ENCODE results near the gene EID2. TPM values are rescaled to one million over a fixed set of nuclear protein-coding genes. Genes with fewer than 3 reads are reported as not detected.

The EID2 gene
- total and polyA plus RNA-seq, 12 donors = 13.9 to 32.9 (median 25.9) TPM

DNA sequence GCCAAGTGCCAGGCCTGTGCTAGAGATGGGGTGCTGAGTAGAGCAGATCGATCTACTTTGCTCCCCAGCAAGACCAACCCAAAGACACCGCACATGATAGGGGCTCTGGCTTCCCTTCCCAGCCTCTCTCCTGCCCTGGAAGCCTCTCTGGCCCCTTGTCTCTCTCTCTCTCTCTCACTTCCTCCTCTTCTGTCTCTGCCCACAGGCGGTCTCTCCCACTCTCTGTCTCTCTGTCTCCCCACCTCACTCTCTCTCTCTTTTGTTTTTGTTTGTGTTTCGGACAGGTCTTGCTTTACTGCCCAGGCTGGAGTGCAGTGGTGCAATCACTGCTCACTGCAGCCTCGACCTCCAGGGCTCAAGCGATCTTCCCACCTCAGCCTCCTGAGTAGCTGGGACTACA lies 23.7 kb downstream of the EID2 start:
- H3K4me3 ChIP-seq = no peak overlapping the region
- H3K27ac ChIP-seq = no peak overlapping the region
- peaks cover 37% of the 10 kb centered on the region for H3K27me3 ChIP-seq
- 51 to 55% (median 53%) methylated on average over 6 of the region's 6 CpGs for WGBS, 4 donors
- no peak for TF ChIP-seq POLR2A (IDR thresholded peaks at IDR 0.05)
- TF ChIP-seq, protein P1, sequence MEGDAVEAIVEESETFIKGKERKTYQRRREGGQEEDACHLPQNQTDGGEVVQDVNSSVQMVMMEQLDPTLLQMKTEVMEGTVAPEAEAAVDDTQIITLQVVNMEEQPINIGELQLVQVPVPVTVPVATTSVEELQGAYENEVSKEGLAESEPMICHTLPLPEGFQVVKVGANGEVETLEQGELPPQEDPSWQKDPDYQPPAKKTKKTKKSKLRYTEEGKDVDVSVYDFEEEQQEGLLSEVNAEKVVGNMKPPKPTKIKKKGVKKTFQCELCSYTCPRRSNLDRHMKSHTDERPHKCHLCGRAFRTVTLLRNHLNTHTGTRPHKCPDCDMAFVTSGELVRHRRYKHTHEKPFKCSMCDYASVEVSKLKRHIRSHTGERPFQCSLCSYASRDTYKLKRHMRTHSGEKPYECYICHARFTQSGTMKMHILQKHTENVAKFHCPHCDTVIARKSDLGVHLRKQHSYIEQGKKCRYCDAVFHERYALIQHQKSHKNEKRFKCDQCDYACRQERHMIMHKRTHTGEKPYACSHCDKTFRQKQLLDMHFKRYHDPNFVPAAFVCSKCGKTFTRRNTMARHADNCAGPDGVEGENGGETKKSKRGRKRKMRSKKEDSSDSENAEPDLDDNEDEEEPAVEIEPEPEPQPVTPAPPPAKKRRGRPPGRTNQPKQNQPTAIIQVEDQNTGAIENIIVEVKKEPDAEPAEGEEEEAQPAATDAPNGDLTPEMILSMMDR (IDR thresholded peaks at IDR 0.05) = no peak
- DNase-seq = no peak
- intact Hi-C loops (cut with DNase I) = no loop called here
- no peaks in the 10 kb centered on the region for H3K9me3 ChIP-seq (replicated peaks in 1 of 3)
- H3K4me1 ChIP-seq (replicated peaks in 1 of 2) = peaks cover 4 to 12% of the 10 kb centered on the region in 2 donors
- H3K36me3 ChIP-seq (replicated peaks in 1 of 2) = no peaks in the 10 kb centered on the region

DNA sequence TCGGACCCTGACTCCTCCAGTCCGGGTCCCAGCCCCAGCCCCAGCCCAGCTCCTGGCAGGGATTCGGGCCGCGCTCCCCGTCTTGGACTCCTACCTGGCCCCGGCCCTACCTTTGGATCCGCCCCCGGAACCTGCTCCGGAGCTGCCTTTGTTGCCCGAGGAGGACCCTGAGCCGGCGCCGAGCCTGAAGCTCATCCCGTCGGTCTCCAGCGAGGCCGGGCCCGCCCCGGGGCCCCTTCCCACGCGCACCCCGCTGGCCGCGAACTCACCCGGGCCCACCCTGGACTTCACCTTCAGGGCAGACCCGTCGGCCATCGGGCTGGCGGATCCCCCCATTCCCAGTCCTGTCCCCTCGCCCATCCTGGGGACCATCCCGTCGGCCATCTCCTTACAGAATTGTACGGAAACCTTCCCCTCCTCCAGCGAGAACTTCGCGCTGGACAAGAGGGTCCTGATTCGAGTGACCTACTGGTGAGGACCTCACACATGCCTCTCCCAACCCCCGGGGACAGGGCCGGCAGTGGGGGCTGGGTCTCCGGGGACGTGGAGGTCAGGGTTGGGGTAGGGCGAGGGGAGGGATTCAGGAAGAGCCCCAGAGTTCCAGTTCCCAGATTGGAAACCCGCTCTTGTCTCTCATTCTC lies 24.3 kb downstream of the EID2 start:
- Histone ChIP-seq H3K36me3 (replicated peaks in 1 of 2) (no peaks in the 10 kb centered on the region), H3K4me1 (replicated peaks in 1 of 2) (peaks cover 4 to 12% of the 10 kb centered on the region in 2 donors), H3K27me3 (peaks cover 41% of the 10 kb centered on the region), H3K9me3 (replicated peaks in 1 of 3) (no peaks in the 10 kb centered on the region), H3K27ac (no peak overlapping the region), H3K4me3 (peak overlapping the region in 1 of 4 donors; percentile 55)
- intact Hi-C loops (cut with DNase I) = no loop called here
- TF ChIP-seq, protein P1 (IDR thresholded peaks at IDR 0.05) = no peak
- TF ChIP-seq POLR2A (IDR thresholded peaks at IDR 0.05) = no peak
- no peak for DNase-seq
- WGBS, 4 donors = 4 to 13% (median 5%) methylated on average over 3 to 44 of the region's 44 CpGs

DNA sequence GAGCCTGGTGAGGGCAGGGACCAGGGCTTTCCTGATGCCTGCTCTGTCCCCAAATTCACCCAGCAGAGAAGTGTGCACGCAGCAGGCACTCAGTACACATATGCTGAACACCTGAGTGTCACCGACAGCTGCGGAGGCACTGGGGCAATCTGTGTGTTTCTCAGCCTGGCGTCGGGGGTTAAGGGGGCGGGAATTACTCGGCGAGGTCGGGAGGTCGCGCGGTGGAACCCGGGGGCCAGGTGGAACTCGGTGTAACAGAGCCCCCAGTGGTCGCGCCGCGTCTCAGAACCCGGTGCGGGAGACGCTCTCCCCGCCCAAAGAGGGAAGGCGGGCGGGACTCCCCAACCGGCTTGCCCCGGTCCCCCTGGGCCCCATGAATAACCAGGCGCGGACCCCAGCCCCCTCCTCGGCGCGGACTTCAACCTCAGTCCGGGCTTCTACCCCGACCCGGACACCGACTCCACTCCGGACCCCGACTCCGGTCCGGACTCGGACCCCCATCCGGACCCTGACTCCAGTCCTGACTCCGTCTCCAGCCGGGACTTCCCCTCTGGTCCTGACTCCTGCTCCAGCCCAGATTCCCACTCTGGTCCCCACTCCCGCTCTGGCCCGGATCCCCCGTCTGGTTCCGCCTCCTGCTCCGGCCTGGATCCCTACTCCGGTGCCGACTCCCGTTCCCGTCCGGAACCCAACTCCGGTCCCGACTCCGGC lies 25.0 kb downstream of the EID2 start, which contains the start of gene SELENOV:
Gene SELENOV (plus strand): TSS at position 300 of the 711 bp plus-strand sequence. CDS start 74 bp downstream, at position 374.
- no peak for TF ChIP-seq POLR2A (IDR thresholded peaks at IDR 0.05)
- TF ChIP-seq, protein P1 (IDR thresholded peaks at IDR 0.05) = no peak
- Histone ChIP-seq H3K4me3 (peak within 1 kb of the TSS in 1 of 4 donors; percentile 55), H3K4me1 (replicated peaks in 1 of 2) (peaks cover 4 to 12% of the 10 kb centered on the region in 2 donors), H3K9me3 (replicated peaks in 1 of 3) (no peaks in the 10 kb centered on the region), H3K27me3 (peaks cover 41% of the 10 kb centered on the region), H3K27ac (no peak within 1 kb of the TSS), H3K36me3 (replicated peaks in 1 of 2) (no peaks in the 10 kb centered on the region)
- intact Hi-C loops (cut with DNase I) = no loop called here
- WGBS, 4 donors = 1 to 2% (median 2%) methylated on average over 8 to 56 of the region's 56 CpGs
- DNase-seq = no peak

DNA sequence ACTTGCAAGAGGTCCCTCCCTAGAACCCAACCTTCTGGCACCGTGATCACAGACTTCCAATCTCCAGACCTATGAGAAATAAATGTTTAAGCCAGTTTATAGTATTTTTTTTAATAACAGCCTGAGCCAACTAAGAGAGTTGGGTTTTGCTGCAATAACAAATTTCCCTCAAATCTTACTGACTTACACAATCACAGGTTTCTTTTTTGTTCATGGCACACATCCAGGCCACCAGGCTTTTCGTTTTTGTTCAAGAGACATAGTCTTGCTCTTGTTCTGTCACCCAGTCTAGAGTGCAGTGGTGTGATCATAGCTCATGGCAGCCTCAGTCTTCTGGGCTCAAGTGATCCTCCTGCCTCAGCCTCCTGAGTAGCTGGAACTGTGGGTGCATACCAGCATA lies 27.0 kb downstream of the EID2 start:
- H3K4me3 ChIP-seq = no peak overlapping the region
- peaks cover 4 to 12% of the 10 kb centered on the region in 2 donors for H3K4me1 ChIP-seq (replicated peaks in 1 of 2)
- H3K9me3 ChIP-seq (replicated peaks in 1 of 3) = no peaks in the 10 kb centered on the region
- DNase-seq = no peak
- no peak overlapping the region for H3K27ac ChIP-seq
- no peak for TF ChIP-seq POLR2A (IDR thresholded peaks at IDR 0.05)
- TF ChIP-seq, protein P1 (IDR thresholded peaks at IDR 0.05) = no peak
- H3K27me3 ChIP-seq = peaks cover 50% of the 10 kb centered on the region
- intact Hi-C loops (cut with DNase I) = no loop called here
- 41 to 57% (median 51%) methylated on average over 2 of the region's 2 CpGs for WGBS, 4 donors
- H3K36me3 ChIP-seq (replicated peaks in 1 of 2) = no peaks in the 10 kb centered on the region

All from adrenal gland (tissue), 12 donors.